GM19099 (cell line): ENCODE measurements around the gene CPM.

Experiments used
- POLR2A ChIP-seq: IDR thresholded peaks from 3 replicates; pipeline ENCODE4 v1.6.1; 2011; ENCODE audit warnings: low read depth; ENCODE audit not compliant: insufficient read length; ENCODE audit errors: extremely low read depth

CPM gene

GRCh38 chr12:68962877-68963855 is 30.2 kb upstream of the CPM start:
- TF ChIP-seq POLR2A = no peak

- no peak for TF ChIP-seq POLR2A
Observed at GRCh38 chr12:68959891-68960464, 27.0 kb upstream of the CPM start.

GRCh38 chr12:68959143-68959858 is 26.3 kb upstream of the CPM start:
- TF ChIP-seq POLR2A = no peak

GRCh38 chr12:68958322-68958721 is 25.4 kb upstream of the CPM start:
- no peak for TF ChIP-seq POLR2A

DNA sequence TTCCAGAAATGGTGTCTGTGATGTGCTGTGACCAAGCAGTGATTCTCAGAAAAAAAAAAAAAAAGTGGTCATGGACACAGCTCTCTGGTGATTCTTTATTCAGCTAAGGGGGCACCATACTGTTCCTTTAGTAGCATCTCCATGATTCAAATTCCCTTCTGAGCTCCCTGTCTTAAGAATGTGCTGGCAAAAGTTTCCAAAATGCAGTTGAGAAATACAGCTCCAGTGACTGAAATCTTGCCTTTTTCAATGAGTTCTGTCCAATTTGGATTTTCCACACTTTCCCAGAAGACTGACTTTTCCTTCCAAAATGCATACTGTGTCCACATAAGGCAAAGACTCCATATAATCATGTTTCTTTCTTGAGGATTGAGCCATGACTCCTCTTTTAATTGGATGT is 24.3 kb upstream of the CPM start:
- no peak for TF ChIP-seq POLR2A

- TF ChIP-seq POLR2A = no peak
Observed at GRCh38 chr12:68956466-68956865, 23.5 kb upstream of the CPM start.

- TF ChIP-seq POLR2A = no peak
Observed at GRCh38 chr12:68954811-68955210, 21.8 kb upstream of the CPM start.

GRCh38 chr12:68953536-68953935 is 20.6 kb upstream of the CPM start:
- TF ChIP-seq POLR2A = no peak

DNA sequence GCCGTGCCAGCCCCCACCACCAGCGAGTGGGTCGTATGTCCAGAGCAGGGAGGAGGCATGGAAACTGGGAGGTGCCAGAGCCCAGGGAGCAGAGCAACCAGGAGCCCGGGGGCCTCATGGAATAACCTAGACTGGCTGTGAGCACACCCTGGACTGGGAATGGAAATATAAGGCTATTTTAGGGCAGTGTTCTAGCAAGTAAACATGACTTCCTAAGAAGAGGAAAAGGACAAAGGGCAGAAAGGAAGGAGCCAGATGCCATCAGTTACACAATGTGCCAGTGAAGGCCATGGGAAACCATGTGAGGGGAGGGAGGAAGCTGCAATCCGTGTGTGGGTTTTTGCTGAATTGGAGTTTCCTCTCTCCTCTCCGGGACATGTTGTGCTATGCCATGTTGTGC is 18.7 kb upstream of the CPM start:
- TF ChIP-seq POLR2A = no peak

DNA sequence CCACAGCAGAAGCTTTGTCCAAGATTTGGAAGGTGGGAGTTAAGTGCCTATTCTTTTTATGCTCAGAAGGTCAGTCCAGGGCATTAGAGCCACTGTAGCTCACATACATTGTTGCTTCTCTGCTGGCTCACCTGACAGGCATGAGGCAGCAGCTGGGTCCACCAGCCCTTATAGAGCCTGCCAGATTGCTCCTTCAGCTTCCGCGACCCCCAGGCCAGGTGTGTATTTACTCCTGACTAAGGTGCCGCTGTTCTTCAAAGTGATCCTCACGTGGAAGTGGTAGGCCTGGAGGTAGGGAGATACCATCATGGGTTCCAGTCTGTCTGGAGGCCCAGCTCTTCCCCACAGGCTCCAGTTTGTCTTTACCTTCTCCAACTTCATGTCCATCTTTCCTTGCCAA is 17.5 kb upstream of the CPM start:
- no peak for TF ChIP-seq POLR2A

GRCh38 chr12:68945255-68945654 is 12.3 kb upstream of the CPM start:
- TF ChIP-seq POLR2A = no peak

DNA sequence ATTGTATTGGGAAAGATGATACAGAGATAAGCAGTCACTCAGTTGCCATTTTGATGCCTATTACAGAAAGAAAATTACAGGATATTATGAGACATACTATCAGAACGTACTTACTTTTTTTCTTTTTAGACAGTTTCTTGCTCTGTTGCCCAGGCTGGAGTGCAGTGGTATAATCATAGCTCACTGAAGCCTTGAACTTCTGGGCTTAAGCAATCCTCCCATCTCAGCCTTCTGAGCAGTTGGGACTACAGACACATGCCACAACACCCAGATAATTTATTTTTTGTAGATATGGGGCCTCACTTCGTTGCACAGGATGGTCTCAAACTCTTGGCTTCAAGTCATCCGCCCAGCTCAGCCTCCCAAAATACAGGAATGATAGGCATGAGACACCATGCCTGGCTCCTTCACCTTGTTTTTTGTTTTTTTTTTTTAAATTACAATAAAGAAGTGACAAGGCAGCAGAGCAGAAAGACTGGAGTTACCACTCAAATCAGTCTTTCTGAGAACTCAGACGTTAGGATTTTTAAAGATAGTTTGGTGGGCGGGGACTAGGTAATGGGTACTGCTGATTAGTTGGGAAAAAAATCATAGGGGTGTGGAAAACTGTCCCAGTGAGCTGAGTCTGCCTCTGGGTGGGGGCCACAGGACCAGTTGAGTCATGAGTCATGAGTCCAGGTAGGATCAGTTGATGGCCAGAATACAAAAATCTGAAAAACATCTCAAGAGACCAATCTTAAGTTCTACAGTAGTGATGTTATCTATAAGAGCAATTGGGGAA is 11.5 kb upstream of the CPM start:
- TF ChIP-seq POLR2A = no peak

DNA sequence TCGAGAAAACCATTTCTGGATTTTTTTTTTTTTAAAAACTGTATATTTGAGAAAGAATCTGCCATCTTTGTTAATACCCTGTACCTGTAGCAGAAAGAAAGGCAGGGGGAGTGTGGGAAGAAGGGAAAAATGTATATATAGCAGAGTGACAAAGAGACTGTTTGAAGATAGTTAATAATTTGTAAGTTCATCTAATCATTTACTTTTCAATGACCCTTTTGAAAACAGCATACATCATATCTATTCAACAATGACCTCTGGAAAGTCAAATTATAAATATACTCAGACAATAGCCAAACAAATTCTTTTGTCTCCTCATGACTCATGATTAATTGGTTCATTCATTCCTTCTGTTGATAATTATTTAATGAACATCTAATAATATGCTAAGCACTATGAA is 10.9 kb upstream of the CPM start:
- TF ChIP-seq POLR2A = no peak

DNA sequence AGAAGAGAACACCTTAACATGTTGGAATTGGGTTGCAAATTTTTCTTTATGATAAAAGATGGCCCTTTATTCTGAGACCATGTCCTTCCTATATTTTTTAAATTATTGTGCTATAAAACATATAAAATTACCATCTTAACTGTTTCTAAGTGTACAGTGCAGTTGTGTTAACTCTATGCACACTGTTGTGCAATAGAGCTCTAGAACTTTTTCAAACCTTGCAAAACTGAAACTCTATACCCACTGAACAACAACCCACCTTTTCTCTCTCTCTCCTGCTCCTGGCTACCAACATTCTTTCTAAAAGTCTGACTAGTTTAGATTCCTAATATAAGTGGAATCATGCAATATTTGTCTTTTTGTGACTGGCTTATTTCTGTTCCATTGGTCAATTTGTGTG is 7.8 kb upstream of the CPM start:
- no peak for TF ChIP-seq POLR2A

GRCh38 chr12:68939505-68939904 is 6.5 kb upstream of the CPM start:
- TF ChIP-seq POLR2A = no peak
